Retinal pigment epithelial cell (primary cell): ENCODE measurements around the gene ZNF43.

Source experiments
- DNase-seq: peaks from one replicate; pipeline ENCODE4 v3.0.0-alpha.2; 2010; ENCODE audit warnings: low read depth
- H3K4me3 ChIP-seq: 2 replicates; pipeline ENCODE4 v1.5.1; 2011; ENCODE audit warnings: mild to moderate bottlenecking, low read length, control low read depth, moderate library complexity
- TF ChIP-seq, protein P1 (sequence below): conservative IDR thresholded peaks from 2 replicates; pipeline ENCODE4 v1.5.1; 2011; ENCODE audit warnings: low read depth, low read length, control low read depth, inconsistent platforms

ZNF43 gene

GRCh38 chr19:21856773-21857514 lies 21.0 kb upstream of the ZNF43 start:
- no peak for DNase-seq
- TF ChIP-seq, protein P1, sequence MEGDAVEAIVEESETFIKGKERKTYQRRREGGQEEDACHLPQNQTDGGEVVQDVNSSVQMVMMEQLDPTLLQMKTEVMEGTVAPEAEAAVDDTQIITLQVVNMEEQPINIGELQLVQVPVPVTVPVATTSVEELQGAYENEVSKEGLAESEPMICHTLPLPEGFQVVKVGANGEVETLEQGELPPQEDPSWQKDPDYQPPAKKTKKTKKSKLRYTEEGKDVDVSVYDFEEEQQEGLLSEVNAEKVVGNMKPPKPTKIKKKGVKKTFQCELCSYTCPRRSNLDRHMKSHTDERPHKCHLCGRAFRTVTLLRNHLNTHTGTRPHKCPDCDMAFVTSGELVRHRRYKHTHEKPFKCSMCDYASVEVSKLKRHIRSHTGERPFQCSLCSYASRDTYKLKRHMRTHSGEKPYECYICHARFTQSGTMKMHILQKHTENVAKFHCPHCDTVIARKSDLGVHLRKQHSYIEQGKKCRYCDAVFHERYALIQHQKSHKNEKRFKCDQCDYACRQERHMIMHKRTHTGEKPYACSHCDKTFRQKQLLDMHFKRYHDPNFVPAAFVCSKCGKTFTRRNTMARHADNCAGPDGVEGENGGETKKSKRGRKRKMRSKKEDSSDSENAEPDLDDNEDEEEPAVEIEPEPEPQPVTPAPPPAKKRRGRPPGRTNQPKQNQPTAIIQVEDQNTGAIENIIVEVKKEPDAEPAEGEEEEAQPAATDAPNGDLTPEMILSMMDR, result no peak
- no peak overlapping the region for H3K4me3 ChIP-seq

DNA sequence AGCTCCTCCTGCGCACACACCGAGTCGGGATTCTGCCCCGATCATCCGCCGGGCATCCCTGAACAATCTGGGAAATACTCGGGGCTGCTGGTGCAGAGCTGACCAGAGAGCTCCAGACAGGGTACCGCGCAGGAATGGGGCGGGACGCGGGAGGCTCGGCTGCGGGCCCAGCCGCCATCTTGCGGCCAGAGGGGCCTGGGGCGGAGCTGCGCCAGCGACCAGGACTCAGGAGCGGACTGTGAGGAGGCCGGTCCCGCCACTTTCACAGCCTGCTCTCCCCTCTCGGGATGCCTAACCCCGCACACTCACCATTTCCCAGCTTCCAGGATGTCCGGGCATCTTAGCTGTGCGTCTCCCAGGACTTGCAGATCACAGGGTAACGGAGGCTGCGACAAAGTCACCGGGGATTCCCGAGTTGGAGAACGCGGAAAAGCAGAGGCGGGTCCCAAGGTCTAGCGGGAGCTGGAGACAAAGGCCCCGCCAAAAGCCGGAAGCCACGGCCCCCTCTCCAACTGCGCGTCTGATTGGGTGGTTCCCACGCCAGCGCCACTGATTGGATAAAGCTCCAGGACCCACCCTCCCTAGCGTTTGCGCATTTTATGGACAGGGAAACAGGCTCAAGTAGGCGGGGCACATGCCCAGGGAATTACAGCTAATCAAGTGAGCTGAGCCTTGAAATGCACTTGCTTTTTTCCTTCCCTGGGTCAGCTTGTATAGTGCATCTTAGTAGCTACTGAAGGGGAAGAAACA lies 15.8 kb upstream of the ZNF43 start:
- TF ChIP-seq, protein P1, result no peak
- peak; percentile 92 for DNase-seq
- peak overlapping the region; percentile 97 for H3K4me3 ChIP-seq

DNA sequence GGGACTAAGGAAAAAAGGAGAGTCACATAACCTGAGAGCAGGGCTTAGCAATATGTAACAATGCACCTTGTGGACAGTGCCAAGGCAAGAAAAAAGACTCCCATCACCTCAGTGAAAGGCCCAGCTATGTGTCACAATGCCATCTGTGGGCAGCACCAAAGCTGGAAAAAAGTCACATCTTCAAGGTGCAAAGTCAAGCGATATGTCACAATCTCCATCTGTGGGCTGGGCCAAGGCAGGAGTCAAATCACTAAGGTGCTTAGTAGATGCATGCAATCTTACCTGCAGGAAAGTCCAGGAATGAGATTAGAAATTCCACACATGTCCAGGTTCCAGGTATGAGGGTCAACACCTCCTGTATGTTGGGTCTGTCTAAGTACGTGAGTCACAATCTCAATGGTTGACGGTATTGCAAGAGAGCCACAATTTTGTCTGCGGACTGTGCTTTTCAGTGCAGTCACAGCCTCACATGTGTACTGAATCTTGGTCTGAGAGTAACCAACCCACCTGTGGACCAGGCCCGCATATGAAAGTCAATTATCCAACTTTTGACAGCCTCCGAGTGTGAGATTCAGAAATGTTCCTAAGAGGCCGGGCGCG lies 14.8 kb upstream of the ZNF43 start:
- TF ChIP-seq, protein P1, result no peak
- no peak for DNase-seq
- peak overlapping the region; percentile 97 for H3K4me3 ChIP-seq

DNA sequence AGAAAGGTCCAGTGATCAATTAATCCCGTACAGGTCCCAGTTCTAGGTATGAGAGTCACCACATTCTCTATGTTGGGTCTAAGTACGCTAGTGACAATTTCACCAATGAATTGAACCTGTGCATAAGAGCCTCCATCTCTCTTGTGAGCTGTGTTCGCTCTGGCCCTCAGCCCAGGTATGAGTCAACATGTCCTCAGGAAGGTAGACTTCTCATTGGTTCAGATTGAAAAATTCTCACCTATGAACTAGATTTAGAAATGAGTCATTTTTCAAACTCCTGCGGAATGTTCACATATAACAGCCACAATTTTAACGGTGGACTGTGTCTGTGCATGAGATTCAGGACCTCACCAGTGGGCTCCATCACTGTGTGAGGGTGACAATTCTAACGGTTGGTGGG lies 12.7 kb upstream of the ZNF43 start:
- DNase-seq, result peak; percentile 54
- no peak overlapping the region for H3K4me3 ChIP-seq
- TF ChIP-seq, protein P1, result no peak

- TF ChIP-seq, protein P1, result no peak
- DNase-seq, result no peak
- H3K4me3 ChIP-seq, result no peak overlapping the region
Observed at GRCh38 chr19:21843081-21843480, 7.1 kb upstream of the ZNF43 start.

- TF ChIP-seq, protein P1, result no peak
- no peak for DNase-seq
- H3K4me3 ChIP-seq, result no peak overlapping the region
Observed at GRCh38 chr19:21841488-21842097, 5.6 kb upstream of the ZNF43 start.
